HG02981 (cell line): ENCODE measurements around the gene SDR42E2.
A peak's percentile ranks its signal among the peaks of the same experiment; 100 is the strongest.
"Not testable (repeated sequence)": the region's sequence is repeated elsewhere in the genome, so short reads cannot be mapped to it uniquely, and the experiment has no call there.

Source experiments
- ATAC-seq: cut with Tn5 transposase; IDR thresholded peaks from one replicate; pipeline ENCODE4 v1.9.1; 2021; ENCODE audit warnings: mild to moderate bottlenecking, moderate library complexity; ENCODE audit not compliant: unreplicated experiment

The SDR42E2 gene

DNA sequence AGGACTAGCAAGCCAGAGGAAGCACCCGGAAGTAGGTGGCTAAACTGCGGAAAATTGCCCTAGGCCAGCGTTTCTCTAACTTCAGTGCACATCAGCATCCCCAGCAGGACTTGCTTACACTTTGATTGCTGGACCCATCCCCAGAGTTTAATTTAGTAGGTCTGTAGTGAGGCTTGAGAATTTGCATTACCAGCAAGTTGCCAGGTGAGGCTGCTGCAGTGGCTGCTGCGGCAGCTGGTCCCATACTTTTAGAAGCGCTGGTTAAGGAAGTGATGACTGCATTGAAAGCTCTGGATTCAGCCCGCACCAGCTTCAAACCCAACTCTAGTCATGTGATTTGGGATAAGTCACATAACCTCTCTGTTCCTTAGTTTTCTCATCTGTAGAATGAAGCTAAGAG, 48.0 kb downstream of the SDR42E2 start:
- ATAC-seq, result no peak

- no peak for ATAC-seq
These were observed 48.5 kb downstream of the SDR42E2 start for GRCh38 chr16:22210854-22211253.

GRCh38 chr16:22213236-22213635, 50.9 kb downstream of the SDR42E2 start:
- no peak for ATAC-seq

DNA sequence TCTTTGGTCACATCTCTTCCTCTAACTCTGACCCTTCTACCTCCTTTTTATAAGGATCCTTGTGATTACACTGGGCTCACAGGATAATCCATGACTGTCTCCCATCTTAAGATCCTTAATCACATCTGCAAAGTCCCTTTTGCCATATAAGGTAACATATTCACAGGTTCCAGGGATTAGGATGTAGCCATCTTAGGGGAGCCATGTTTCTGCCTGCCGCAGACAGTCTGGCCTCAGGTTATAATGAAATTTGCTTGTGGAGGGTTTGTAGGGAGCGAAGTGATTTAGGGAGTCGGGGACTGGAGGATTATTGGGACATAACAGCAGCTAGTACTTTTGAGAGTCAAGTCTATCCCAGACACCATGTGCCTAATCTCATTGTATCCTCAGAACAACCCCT, 51.5 kb downstream of the SDR42E2 start:
- ATAC-seq, result no peak

DNA sequence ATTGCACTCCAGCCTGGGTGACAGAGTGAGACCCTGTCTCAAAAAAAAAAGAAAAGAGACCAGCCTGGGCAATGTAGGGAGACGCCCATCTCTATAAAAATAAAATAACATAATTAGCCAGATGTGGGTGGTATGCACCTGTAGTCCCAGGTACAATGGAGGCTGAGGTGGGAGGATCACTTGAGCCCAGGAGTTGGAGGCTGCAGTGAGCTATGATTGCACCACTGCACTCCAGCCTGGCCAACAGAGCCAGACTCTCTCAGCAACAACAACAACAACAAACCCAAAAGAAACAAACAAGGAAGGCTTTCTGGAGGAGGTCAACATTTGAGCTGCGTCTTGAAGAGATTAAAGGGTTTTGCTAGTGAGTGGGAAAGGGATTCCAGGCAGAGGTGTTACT, 52.1 kb downstream of the SDR42E2 start:
- no peak for ATAC-seq

DNA sequence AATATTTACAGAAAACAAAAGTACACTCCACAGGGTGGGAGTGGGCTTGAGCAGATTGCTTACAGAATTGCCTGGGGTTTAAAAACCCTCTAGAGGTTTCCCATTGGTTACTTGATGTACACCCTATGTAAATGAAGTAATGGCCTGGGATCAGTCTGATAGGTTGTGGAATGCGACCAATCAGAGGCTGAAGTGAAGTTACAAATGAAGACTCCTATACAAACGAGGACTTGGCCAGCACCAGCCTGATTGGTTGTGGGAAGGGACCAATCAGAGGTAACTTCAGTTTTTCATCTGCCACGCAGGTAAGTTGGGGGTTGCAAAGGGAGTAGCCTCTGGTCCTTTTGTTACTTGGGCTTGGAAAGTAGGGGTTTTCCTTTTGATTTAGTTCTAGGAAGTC, 52.6 kb downstream of the SDR42E2 start:
- ATAC-seq, result no peak

- ATAC-seq, result no peak
These were observed 54.0 kb downstream of the SDR42E2 start for GRCh38 chr16:22216191-22216831.

- ATAC-seq, result not testable (repeated sequence)
These were observed 54.5 kb downstream of the SDR42E2 start for GRCh38 chr16:22216832-22217225.

DNA sequence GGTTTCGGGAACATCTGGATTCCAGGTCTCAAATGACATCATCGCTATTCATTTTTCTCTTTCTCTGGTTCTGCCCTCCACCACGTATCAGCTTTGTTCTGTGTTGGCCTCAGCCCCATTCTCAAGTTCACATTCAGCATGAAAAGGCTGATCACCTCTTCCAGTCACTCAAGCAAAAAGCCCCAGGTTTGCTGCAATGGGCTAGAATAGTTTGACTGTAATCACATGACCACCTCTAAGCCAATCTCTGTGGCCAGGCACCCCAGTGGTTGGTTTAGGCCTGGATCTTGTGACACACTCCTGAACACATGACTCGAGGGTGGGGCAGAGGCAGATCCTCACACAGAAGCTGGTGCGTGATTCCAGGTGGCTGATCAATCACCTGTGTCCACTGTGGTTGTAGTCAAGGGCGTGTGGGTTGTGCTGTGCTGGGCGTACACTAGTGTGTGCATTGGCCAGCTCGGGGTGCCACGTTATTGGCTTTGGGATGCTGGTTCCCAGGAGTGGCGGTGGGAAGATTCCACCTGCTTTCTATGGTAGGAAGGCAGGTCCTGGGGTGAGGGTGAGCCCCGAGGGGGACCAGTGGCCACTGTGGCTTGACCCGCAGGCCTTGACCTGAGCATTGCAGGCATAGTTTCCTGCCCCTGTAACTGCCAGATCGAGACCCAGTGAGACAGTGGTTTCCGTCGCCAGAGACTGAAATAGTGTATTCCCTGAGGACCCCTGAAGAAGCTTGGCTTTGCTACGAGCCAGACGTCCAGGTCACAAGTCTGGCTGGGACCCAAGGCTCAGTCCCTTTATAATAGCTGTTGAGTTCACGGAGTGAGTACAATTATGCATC, 55.8 kb downstream of the SDR42E2 start:
- peak; percentile 88 for ATAC-seq

GRCh38 chr16:22219389-22220068, 57.2 kb downstream of the SDR42E2 start:
- no peak for ATAC-seq

GRCh38 chr16:22220069-22220440, 57.7 kb downstream of the SDR42E2 start:
- ATAC-seq, result no peak

GRCh38 chr16:22220714-22221113, 58.4 kb downstream of the SDR42E2 start:
- no peak for ATAC-seq

- no peak for ATAC-seq
These were observed 59.7 kb downstream of the SDR42E2 start for GRCh38 chr16:22222006-22222405.

DNA sequence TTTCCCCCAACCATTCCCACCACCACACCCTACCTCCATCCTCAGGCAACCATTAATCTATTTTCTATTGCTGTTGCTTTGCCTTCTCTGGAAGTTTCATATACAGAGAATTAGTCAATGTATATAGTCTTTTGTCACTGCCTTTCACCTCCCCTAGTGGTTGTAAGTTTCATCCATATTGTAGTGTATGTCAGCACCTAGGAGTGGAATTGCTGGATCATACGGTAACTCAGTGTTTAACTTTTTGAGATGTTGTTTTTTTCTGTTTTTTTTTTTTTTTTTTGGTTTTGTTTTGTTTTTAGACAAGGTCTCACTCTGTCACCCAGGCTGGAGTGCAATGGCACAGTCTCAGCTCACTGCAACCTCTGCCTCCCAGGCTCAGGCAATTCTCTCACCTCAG, 60.7 kb downstream of the SDR42E2 start:
- no peak for ATAC-seq

DNA sequence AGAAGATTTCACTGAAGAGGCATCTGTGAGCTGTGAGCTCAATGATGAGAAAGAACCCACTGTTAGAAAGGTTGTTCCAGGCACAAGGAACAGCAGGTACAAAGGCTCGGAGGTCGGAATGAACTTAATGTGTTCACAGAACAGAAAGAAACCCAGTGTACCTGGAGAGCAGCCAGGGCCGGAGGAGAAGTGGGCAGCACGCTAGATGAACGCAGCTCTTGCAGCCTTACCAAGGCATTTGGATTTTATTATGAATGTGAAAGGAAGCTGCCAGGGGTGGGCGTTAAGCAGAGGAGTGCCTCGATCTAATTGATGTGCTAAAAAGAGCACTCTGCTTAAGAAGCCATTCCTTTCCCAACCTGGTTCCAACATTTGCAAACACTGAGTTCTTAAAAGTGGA, 62.8 kb downstream of the SDR42E2 start:
- no peak for ATAC-seq

GRCh38 chr16:22229889-22230288, 67.6 kb downstream of the SDR42E2 start:
- no peak for ATAC-seq

DNA sequence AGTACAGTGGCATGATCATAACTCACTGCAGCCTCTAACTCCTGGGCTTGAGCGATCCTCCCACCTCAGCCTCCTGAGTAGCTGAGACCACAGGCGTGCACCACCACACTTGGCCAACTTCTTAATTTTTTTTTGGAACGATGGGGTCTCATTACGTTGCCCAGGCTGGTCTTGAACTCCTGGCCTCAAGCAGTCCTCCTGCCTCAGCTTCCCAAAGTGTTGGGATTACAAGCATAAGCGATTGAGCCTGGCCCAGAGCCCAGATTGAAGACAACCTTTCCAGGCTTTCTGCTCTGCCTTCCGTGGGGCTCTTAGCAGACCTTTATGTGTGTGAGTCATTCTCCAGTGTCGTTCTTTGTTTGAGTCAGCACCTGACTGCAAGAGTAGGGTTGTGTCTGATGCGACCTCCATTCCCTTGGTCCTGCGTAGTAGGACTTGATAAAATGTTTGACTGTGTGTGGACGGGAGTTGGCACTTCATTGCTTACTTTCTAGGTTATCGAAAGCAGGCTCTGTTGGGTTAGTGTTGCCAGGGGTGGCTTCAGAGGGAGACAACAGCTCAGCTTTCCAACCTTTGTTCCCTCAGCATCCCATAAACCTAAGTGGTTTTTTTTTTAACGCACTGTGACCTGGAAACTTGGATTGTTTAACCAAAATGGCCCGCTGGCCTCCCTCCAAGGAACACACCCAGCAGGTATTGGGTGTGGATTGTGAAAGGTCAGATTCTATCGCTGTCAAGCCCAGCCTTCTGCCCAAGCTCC, 70.2 kb downstream of the SDR42E2 start:
- ATAC-seq, result no peak

DNA sequence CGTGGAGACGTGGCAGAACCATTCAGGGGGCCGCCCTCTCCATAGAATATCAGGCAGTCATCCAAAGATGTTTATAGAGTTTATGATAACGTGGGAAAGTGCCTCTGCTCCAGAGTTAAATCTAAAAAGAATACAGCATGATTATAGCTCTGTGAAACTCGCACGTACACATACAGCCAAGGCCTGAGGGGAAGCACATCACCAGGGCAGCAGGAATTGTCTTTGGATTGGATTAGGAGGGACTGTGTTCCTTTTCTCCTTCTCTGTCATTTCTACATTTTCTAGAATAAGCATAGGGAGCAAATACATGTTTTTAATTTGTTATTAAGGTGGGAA, 70.7 kb downstream of the SDR42E2 start:
- ATAC-seq, result no peak

DNA sequence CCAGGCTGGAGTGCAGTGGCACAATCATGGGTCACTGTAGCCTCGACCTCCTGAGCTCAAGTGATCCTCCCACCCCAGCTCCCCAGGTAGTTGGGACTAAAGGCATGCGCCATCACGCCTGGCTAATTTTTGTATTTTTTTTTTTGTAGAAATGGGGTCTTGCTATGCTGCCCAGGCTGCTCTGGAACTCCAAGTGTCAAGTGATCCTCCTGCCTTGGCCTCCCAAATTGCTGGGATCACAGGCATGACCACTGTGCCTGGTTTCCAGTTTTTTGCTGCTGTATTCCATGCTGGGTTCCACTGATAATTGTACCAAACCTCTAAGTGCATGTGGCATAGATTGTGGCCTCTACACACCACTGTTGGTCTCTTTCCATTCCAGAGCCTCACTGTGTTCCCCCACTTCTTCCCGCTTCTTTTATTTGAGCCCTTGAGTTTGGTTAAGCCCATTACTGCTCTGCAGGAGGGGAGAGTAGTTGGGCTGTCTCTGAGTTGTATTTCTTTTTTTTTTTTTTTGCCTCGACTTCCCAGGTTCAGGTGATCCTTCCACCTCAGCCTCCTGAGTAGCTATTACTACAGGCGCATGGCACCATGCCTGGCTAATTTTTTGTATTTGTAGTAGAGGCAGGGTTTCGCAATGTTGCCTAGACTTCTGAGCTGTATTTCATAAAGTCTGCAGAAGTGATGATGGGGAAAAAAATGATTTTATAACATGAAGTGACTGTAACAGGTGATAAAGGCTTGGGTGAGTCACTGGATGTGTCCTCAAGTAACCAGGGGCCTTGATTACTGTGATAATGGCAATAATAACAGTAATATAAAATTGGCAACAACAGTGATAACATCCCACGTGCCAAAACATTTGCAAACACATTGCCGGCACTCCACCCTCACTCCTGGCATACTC, 73.8 kb downstream of the SDR42E2 start:
- ATAC-seq, result no peak

DNA sequence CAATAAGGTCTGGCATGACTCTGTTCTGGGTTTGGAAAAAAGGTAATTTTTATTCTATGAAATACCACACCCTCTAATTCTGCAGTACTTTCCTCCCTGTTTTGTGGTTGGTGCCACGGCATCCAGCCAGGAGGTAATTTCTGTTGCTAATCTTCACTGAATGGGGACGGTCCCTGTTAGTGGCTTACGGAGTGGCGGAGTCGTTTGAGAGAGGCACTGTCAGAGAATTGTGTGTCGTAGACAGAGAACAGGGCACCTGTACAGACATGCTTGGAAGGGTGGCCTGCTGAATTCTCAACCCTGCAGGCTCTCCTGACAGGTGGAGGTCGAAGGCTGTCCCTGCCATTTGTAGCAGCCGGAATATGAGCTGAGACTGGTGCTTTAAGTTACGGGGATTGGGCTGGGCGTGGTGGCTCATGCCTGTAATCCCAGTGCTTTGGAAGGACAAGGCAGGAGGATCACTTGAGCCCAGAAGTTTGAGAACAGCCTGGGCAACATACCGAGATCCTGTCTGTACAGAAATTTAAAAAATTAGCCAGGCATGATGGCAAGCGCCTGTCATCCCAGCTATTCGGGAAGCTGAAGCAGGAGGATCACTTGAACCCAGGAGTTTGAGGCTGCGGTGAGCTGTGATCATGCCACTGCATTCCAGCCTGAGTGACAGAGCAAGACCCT, 77.0 kb downstream of the SDR42E2 start:
- ATAC-seq, result no peak
